Endothelial cell (in vitro differentiated cells): Measurements from ENCODE around the gene HIVEP3. TPM values are rescaled to one million over a fixed set of nuclear protein-coding genes. Genes with fewer than 3 reads are reported as not detected.

Source experiments
- DNase-seq: peaks from one replicate; pipeline ENCODE4 v3.0.0; 2021; ENCODE audit warnings: low spot score
- H3K27ac Mint-ChIP-seq: one replicate; pipeline ENCODE4 v1.8.0; 2021; ENCODE audit warnings: mixed read lengths, inconsistent platforms; ENCODE audit not compliant: unreplicated experiment
- H3K27me3 Mint-ChIP-seq: one replicate; pipeline ENCODE4 v1.8.0; 2021; ENCODE audit warnings: mild to moderate bottlenecking, moderate library complexity, mixed read lengths, inconsistent platforms; ENCODE audit not compliant: unreplicated experiment
- H3K36me3 Mint-ChIP-seq: one replicate; pipeline ENCODE4 v1.8.0; 2021; ENCODE audit warnings: mild to moderate bottlenecking, low read depth, mixed read lengths, inconsistent platforms; ENCODE audit not compliant: unreplicated experiment
- H3K4me1 Mint-ChIP-seq: one replicate; pipeline ENCODE4 v1.8.0; 2021; ENCODE audit warnings: mild to moderate bottlenecking, mixed read lengths, inconsistent platforms; ENCODE audit not compliant: unreplicated experiment
- H3K4me3 Mint-ChIP-seq: one replicate; pipeline ENCODE4 v1.8.0; 2021; ENCODE audit warnings: mild to moderate bottlenecking, mixed read lengths, inconsistent platforms; ENCODE audit not compliant: unreplicated experiment
- H3K9me3 Mint-ChIP-seq: one replicate; pipeline ENCODE4 v1.8.0; 2021; ENCODE audit warnings: mixed read lengths, inconsistent platforms; ENCODE audit not compliant: unreplicated experiment
- CTCF ChIP-seq: fragments of 200-600 bp; sonication (generic); IDR thresholded peaks from one replicate; pipeline ENCODE4 v1.5.0; 2021; ENCODE audit warnings: antibody characterized with exemption; ENCODE audit not compliant: unreplicated experiment
- total RNA-seq: library from RNA; stranded (reverse); fragmentation: NEBNext Ultra II Directional; extraction: Animal tissue kit (Norgen Biotek cat#: 25700); gene quantifications from one replicate; pipeline ENCODE4 v1.2.1, GENCODE V29; 2021; ENCODE audit not compliant: unreplicated experiment

Gene HIVEP3
- total RNA-seq, 1 donor from 2014 or later = 8.9 TPM

DNA sequence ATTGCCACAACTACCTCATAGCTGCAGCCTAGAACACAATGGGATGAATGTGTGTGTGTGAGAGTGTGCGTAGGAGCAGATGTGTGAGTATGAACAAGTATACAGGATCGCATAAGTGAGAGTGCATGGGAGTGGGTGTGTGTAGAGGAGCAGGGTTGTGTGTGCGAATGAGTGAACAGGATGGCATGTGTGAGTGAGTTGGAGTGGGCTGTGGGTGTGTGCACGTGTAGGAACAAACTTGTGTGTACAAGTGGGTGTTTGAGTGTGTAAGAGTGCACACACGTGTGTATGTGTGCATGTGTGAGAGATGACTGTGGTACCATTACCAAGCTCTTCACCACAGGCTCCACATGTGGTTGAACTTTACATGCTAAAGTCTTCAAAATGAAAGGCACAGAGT lies 258.8 kb downstream of the HIVEP3 start:
- peaks cover 21% of the 10 kb centered on the region for H3K4me1 Mint-ChIP-seq
- H3K4me3 Mint-ChIP-seq = no peak overlapping the region
- H3K36me3 Mint-ChIP-seq = no peaks in the 10 kb centered on the region
- no peaks in the 10 kb centered on the region for H3K9me3 Mint-ChIP-seq
- no peak for TF ChIP-seq CTCF
- no peak for DNase-seq
- peaks cover 19% of the 10 kb centered on the region for H3K27me3 Mint-ChIP-seq
- H3K27ac Mint-ChIP-seq = no peak overlapping the region

- TF ChIP-seq CTCF = no peak
- Mint-ChIP-seq H3K27me3 (peaks cover 19% of the 10 kb centered on the region), H3K4me1 (peaks cover 20% of the 10 kb centered on the region), H3K4me3 (no peak overlapping the region), H3K9me3 (no peaks in the 10 kb centered on the region), H3K36me3 (no peaks in the 10 kb centered on the region), H3K27ac (no peak overlapping the region)
- no peak for DNase-seq
Observed at GRCh38 chr1:41659159-41659495, 259.6 kb downstream of the HIVEP3 start.

GRCh38 chr1:41658431-41659158 lies 260.1 kb downstream of the HIVEP3 start:
- Mint-ChIP-seq H3K4me1 (peaks cover 15% of the 10 kb centered on the region), H3K27ac (no peak overlapping the region), H3K36me3 (no peaks in the 10 kb centered on the region), H3K9me3 (no peaks in the 10 kb centered on the region), H3K4me3 (no peak overlapping the region), H3K27me3 (peaks cover 15% of the 10 kb centered on the region)
- no peak for TF ChIP-seq CTCF
- DNase-seq = no peak

DNA sequence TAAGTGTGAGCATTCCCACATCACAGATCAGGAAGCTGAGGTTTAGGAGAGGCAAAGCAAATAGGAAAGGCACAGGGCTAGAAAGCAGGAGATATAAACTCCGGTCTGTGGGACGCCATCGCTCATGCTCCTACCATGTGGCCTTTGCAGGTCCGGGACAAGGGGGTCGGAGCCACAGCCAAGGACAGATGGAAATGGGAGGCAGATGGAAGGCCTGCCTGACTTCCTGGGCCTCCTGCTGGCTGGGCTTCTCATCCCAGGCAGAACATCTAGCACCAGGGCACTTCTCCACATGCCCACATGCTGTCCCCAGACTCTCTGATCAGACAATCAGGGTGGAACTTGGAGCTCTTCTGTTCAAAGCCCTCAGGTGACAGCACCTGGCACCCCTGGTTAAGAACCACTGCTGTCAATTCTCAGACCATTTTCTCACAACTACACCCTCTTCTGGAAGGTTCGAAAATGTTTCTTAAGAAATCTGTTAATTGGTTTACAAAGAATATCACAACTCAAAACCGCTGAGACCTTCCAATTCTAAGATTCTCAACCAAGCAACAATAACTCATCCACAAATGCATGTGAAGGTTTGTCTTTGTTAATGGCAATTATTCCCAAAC lies 260.9 kb downstream of the HIVEP3 start:
- H3K27me3 Mint-ChIP-seq = peaks cover 11% of the 10 kb centered on the region
- peaks cover 11% of the 10 kb centered on the region for H3K4me1 Mint-ChIP-seq
- no peaks in the 10 kb centered on the region for H3K36me3 Mint-ChIP-seq
- DNase-seq = no peak
- no peak overlapping the region for H3K4me3 Mint-ChIP-seq
- no peak for TF ChIP-seq CTCF
- no peaks in the 10 kb centered on the region for H3K9me3 Mint-ChIP-seq
- no peak overlapping the region for H3K27ac Mint-ChIP-seq

- H3K9me3 Mint-ChIP-seq = no peaks in the 10 kb centered on the region
- no peak for DNase-seq
- H3K27ac Mint-ChIP-seq = no peak overlapping the region
- peaks cover 11% of the 10 kb centered on the region for H3K27me3 Mint-ChIP-seq
- H3K4me3 Mint-ChIP-seq = no peak overlapping the region
- H3K36me3 Mint-ChIP-seq = no peaks in the 10 kb centered on the region
- H3K4me1 Mint-ChIP-seq = peaks cover 11% of the 10 kb centered on the region
- no peak for TF ChIP-seq CTCF
Observed at GRCh38 chr1:41656825-41657500, 261.8 kb downstream of the HIVEP3 start.
